D721Med (cell line): Measurements from ENCODE around the gene DCDC1.

Source experiments
- DNase-seq: peaks from one replicate; pipeline ENCODE4 v3.0.0; 2011; ENCODE audit warnings: low spot score; ENCODE audit not compliant: insufficient read length
- FAIRE-seq: peaks from 2 replicates; lab custom pipeline; 2011; peaks lifted over from hg19 to GRCh38; lab: Jason Lieb, UNC
- TF ChIP-seq, protein P1 (sequence below): IDR thresholded peaks from 2 replicates; pipeline ENCODE4 v1.5.1; 2012; ENCODE audit warnings: mild to moderate bottlenecking, control low read depth; ENCODE audit not compliant: insufficient read depth; ENCODE audit errors: missing control alignments

The DCDC1 gene

DNA sequence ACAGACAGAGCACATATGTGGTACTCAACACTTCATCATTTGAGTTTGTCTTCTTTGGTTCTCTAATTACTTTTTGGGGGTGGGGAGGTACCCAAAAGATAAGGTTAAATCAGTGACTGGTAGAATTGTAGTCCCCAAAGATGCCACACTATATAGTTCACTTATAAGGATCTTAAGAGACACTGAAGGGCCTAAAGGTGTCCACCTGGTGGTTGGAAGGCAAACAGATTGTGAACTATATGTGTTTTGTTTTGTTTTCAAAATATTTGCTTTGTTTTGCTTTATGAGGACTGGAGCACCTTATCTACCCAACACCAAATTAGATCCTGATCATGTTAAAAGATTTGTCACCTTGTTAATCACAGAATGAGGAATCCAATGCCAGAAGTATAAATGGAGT is 136.1 kb downstream of the DCDC1 start:
- TF ChIP-seq, protein P1, sequence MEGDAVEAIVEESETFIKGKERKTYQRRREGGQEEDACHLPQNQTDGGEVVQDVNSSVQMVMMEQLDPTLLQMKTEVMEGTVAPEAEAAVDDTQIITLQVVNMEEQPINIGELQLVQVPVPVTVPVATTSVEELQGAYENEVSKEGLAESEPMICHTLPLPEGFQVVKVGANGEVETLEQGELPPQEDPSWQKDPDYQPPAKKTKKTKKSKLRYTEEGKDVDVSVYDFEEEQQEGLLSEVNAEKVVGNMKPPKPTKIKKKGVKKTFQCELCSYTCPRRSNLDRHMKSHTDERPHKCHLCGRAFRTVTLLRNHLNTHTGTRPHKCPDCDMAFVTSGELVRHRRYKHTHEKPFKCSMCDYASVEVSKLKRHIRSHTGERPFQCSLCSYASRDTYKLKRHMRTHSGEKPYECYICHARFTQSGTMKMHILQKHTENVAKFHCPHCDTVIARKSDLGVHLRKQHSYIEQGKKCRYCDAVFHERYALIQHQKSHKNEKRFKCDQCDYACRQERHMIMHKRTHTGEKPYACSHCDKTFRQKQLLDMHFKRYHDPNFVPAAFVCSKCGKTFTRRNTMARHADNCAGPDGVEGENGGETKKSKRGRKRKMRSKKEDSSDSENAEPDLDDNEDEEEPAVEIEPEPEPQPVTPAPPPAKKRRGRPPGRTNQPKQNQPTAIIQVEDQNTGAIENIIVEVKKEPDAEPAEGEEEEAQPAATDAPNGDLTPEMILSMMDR, result peak; percentile 42
- no peak for DNase-seq
- no peak for FAIRE-seq

DNA sequence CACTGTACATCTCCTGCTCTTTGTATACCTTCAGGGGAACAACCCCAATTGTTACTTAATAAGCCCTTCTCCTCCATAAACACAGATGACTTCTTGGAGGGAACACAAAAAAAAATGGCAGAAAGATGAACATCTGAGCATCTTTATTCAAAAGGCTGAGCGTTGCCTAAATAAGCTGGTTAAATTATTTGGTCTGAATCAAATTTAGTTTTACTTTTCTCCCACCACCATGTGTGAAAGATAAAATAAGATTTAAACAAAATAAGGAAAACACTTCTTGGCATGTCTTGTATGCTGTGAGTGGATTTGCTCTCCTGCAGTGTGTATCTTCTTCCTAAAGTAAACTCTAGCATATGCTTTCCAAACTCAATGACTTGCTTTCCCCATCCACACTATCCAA is 137.9 kb downstream of the DCDC1 start:
- FAIRE-seq (no peak), DNase-seq (no peak)
- TF ChIP-seq, protein P1, result no peak

DNA sequence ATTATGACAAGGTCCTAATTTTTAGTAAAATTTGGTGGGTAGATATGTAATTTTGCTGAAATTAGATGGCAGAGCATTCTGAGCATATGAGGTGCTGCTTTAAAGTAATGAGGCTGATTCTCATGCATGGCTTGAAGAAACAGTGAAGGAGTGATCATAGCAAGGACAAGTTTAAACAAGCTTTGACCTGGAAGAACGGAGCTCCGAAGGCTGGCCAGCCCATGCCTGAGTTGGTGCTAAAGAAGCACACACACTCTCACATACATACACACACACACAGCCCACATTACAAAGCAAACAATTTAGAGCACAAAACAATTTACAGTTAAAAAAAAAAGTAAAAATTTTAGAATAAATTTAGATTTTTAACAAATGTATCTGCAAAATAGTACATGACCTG is 150.7 kb downstream of the DCDC1 start:
- TF ChIP-seq, protein P1, result no peak
- no peak for FAIRE-seq
- no peak for DNase-seq

DNA sequence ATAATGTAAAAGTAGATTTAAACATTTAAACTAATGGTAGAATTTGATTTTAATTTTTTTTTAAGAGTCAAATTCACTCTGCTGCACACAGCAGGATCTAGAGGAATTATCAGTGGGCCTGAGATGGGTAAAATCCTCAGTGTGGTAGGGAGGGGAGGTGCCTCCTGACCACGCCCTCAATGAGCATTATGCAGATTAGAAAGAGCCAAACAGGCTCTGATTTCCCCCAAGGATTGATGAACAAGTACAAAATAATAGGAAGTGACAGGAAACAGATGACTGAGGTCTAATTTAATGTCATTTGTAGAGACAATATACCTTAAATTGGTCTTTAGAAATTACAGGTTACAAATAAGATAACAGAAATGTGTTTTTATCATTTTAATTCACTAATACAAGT is 155.2 kb downstream of the DCDC1 start:
- TF ChIP-seq, protein P1, result no peak
- no peak for DNase-seq
- no peak for FAIRE-seq

DNA sequence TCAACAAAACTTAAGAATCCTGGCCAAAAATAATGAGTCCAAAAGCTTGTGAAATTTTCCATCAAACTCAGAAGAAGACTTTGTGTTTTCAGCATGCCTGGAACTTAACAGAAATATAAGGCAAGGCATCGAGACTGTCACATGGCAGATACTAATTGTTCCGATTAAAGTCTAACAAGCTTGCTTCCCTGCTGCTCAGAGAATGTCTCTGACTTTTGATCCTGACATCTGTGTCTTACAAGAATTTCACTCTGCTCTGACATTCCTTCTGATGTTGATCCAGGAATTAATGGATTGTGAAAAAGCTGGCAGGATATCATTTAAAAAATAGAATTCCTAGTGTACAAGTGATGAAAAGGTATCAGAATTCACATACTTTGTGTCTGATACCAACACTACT is 170.2 kb downstream of the DCDC1 start:
- FAIRE-seq, result peak; percentile 25

DNA sequence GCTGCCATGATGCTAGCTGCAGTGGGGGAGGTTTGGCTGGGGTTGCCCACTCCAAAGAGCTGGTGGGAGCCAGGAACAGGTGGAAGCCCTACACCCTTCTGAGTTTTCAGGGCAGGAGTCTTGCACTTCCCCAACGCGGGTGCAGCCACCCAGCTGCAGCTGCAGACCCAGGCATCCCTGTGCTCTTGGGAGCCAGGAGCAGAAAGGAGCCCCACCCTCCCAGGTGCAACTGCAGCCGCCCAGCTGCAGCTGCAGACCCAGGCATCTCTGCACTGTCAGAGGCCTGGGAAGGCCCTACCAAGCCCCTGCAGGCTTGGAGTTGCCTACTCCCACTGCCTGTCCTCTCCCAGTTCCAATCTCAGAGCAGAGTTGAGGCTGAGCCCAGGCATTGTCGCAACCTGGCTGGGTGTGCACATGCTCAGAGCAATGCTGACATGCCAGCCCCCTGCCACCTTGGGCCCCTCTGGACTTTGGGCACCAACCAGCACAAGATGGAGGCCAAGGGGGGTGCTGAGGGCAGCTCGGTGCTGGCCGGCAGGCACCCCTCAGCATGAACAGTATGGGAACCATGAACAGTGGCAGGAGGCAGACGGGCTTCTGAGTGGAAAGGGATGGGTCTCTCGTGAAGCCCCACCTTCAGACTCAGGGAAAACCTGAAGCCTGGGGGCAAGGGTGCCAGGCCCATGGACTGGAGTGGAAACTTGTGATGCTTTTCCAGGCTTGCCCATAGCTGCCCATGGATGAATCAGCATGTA is 195.4 kb downstream of the DCDC1 start:
- DNase-seq (no peak), FAIRE-seq (no peak)

More for the DNA sequence above, 170.2 kb downstream of the DCDC1 start:
- TF ChIP-seq, protein P1, result no peak
- no peak for DNase-seq

More for the DNA sequence above, 195.4 kb downstream of the DCDC1 start:
- TF ChIP-seq, protein P1, result no peak
